Liver (tissue), 9 donors: ENCODE data around the gene SLC16A9. TPM values are rescaled to one million over a fixed set of nuclear protein-coding genes. Genes with fewer than 3 reads are reported as not detected.

Experiments
- DNase-seq: peaks from one replicate; pipeline ENCODE4 v3.0.0-alpha.2; 2017; ENCODE audit warnings: low spot score
- H3K27ac ChIP-seq, 2 donors: one replicate each; pipeline ENCODE4 v1.7.0; 2013; ENCODE audit warnings: inconsistent platforms in 2 of 2, low read length in 2 of 2, control low read depth in 1 of 2, low read depth in 1 of 2, mild to moderate bottlenecking in 1 of 2
- H3K27me3 ChIP-seq, 4 donors: one replicate each; pipeline versions ENCODE4 v1.6.1 to v1.7.0; 2013; ENCODE audit warnings: low read length in 3 of 4, inconsistent platforms in 1 of 4, mild to moderate bottlenecking in 1 of 4, moderate library complexity in 1 of 4; ENCODE audit not compliant: control insufficient read depth in 4 of 4, insufficient read depth in 4 of 4
- H3K36me3 ChIP-seq, 4 donors: one replicate each; pipeline versions ENCODE4 v1.6.1 to v1.7.0; 2013; ENCODE audit warnings: low read length in 3 of 4, mild to moderate bottlenecking in 3 of 4, low read depth in 1 of 4, moderate library complexity in 1 of 4; ENCODE audit not compliant: control insufficient read depth in 4 of 4, insufficient read depth in 3 of 4
- H3K4me1 ChIP-seq, 4 donors: one replicate each; pipeline versions ENCODE4 v1.6.1 to v1.7.0; 2013; ENCODE audit warnings: low read length in 3 of 4, mild to moderate bottlenecking in 3 of 4, moderate library complexity in 1 of 4; ENCODE audit not compliant: control insufficient read depth in 4 of 4, insufficient read depth in 4 of 4
- H3K4me3 ChIP-seq, 3 donors: one replicate each; pipeline versions ENCODE4 v1.6.1 to v1.7.0; 2013; ENCODE audit warnings: low read length in 3 of 3, control low read depth in 1 of 3, low read depth in 1 of 3, mild to moderate bottlenecking in 1 of 3
- H3K9ac ChIP-seq, 2 donors: one replicate each; pipeline ENCODE4 v1.7.0; 2013; ENCODE audit warnings: low read length in 2 of 2, mild to moderate bottlenecking in 2 of 2, moderate library complexity in 2 of 2, control low read depth in 1 of 2, low read depth in 1 of 2
- H3K9me3 ChIP-seq, 4 donors: one replicate each; pipeline versions ENCODE4 v1.6.1 to v1.7.0; 2013; ENCODE audit warnings: low read length in 3 of 4; ENCODE audit not compliant: control insufficient read depth in 4 of 4
- ATF3 ChIP-seq: IDR thresholded peaks from 2 replicates; pipeline ENCODE4 v1.6.1; 2016; ENCODE audit warnings: antibody characterized with exemption
- CTCF ChIP-seq: fragments of 150-350 bp; IDR thresholded peaks from 2 replicates; pipeline ENCODE4 v1.5.1; 2017; ENCODE audit warnings: improper control_type of control experiment, low read depth, low read length; ENCODE audit not compliant: missing input control
- EGR1 ChIP-seq, 2 donors: IDR thresholded peaks; 2 replicates each; pipeline ENCODE4 v1.6.1; 2016 to 2018; ENCODE audit warnings: antibody characterized with exemption in 2 of 2, low read depth in 2 of 2
- FOXA1 ChIP-seq: IDR thresholded peaks from 2 replicates; pipeline ENCODE4 v1.6.1; 2016; ENCODE audit warnings: antibody characterized with exemption
- FOXA2 ChIP-seq: IDR thresholded peaks from 2 replicates; pipeline ENCODE4 v1.6.1; 2016; ENCODE audit warnings: antibody characterized with exemption
- GABPA ChIP-seq, 2 donors: IDR thresholded peaks in 1 of 2; conservative IDR thresholded peaks in 1 of 2; 2 replicates each; pipeline ENCODE4 v1.6.1; 2016; ENCODE audit warnings: antibody characterized with exemption in 2 of 2, mild to moderate bottlenecking in 1 of 2, moderate library complexity in 1 of 2
- HNF4A ChIP-seq, 2 donors: conservative IDR thresholded peaks; 2 replicates each; pipeline ENCODE4 v1.6.1; 2016; ENCODE audit warnings: antibody characterized with exemption in 2 of 2, mild to moderate bottlenecking in 2 of 2
- HNF4G ChIP-seq: IDR thresholded peaks from 2 replicates; pipeline ENCODE4 v1.6.1; 2016; ENCODE audit warnings: antibody characterized with exemption
- JUND ChIP-seq, 2 donors: IDR thresholded peaks; 2 replicates each; pipeline ENCODE4 v1.6.1; 2016; ENCODE audit warnings: antibody characterized with exemption in 2 of 2
- MAX ChIP-seq: IDR thresholded peaks from 2 replicates; pipeline ENCODE4 v1.6.1; 2016; ENCODE audit warnings: antibody characterized with exemption
- NR2F2 ChIP-seq: IDR thresholded peaks from 2 replicates; pipeline ENCODE4 v1.6.1; 2016; ENCODE audit warnings: antibody characterized with exemption
- RXRA ChIP-seq, 2 donors: IDR thresholded peaks; 2 replicates each; pipeline ENCODE4 v1.6.1; 2017 to 2018; ENCODE audit warnings: antibody characterized with exemption in 2 of 2, mild to moderate bottlenecking in 1 of 2
- SP1 ChIP-seq: IDR thresholded peaks from 2 replicates; pipeline ENCODE4 v1.6.1; 2018; ENCODE audit warnings: antibody characterized with exemption, mild to moderate bottlenecking
- TAF1 ChIP-seq: conservative IDR thresholded peaks from 2 replicates; pipeline ENCODE4 v1.6.1; 2016; ENCODE audit warnings: antibody characterized with exemption, mild to moderate bottlenecking
- ZBTB33 ChIP-seq: IDR thresholded peaks from 2 replicates; pipeline ENCODE4 v1.6.1; 2016; ENCODE audit warnings: antibody characterized with exemption
- WGBS: extraction: QIAGEN DNeasy Blood & Tissue Kit; methylation state at CpG from one replicate; pipeline ENCODE4 v1.1.7; 2013; 5-methylcytosine and 5-hydroxymethylcytosine counted together
- polyA plus RNA-seq, 2 donors: library from polyadenylated mRNA; stranded (reverse) in 1 of 2; unstranded in 1 of 2; fragments of 200-250 nt in 1 of 2; fragments of >200 nt in 1 of 2; fragmentation: Nextera tagmentation in 1 of 2; extraction: Ambion mirVana in 1 of 2; gene quantifications; one replicate each; pipeline versions ENCODE4 v1.2.1 to v1.2.3, GENCODE V29; 2013 to 2015
- total RNA-seq, 2 donors: library from RNA; depleted of rRNA; stranded (reverse); fragments of >200 nt; gene quantifications; one replicate each; pipeline ENCODE4 v1.2.3, GENCODE V29; 2014
- donor health status: healthy.
- donor health status: healthy.
- donor health status: healthy.
- donor health status: healthy.
- donor health status: healthy.

The SLC16A9 gene
- total and polyA plus RNA-seq, 4 donors = 0.18 to 9.3 (median 0.59) TPM

- 73% methylated on average over 4 of the region's 4 CpGs for WGBS
These were observed 82.2 kb downstream of the SLC16A9 start for GRCh38 chr10:59627366-59628018.

GRCh38 chr10:59626523-59626869 is 83.2 kb downstream of the SLC16A9 start:
- no peak for TF ChIP-seq JUND (IDR thresholded peaks at IDR 0.05)
- TF ChIP-seq EGR1 (IDR thresholded peaks at IDR 0.05; ENCODE audit: low read depth in 2 of 2) = no peak
- no peak for TF ChIP-seq HNF4G
- no peak for TF ChIP-seq ZBTB33
- TF ChIP-seq RXRA (IDR thresholded peaks at IDR 0.05) = no peak
- no peak for TF ChIP-seq HNF4A (conservative IDR thresholded peaks at IDR 0.05)
- no peak for TF ChIP-seq TAF1
- TF ChIP-seq MAX = no peak
- no peak for TF ChIP-seq ATF3
- TF ChIP-seq FOXA1 = no peak
- TF ChIP-seq SP1 = no peak
- Histone ChIP-seq H3K27ac (no peak overlapping the region), H3K9ac (no peak overlapping the region), H3K27me3 (no peaks in the 10 kb centered on the region), H3K9me3 (no peaks in the 10 kb centered on the region), H3K4me3 (no peak overlapping the region), H3K36me3 (no peaks in the 10 kb centered on the region), H3K4me1 (peaks cover 0 to 8% (median 5%) of the 10 kb centered on the region in 4 donors)
- 36% methylated on average over 3 of the region's 3 CpGs for WGBS
- no peak for DNase-seq

More at GRCh38 chr10:59627366-59628018, 82.2 kb downstream of the SLC16A9 start:
- DNase-seq = no peak
- TF ChIP-seq FOXA2 (no peak), ATF3 (no peak), CTCF (no peak), GABPA (IDR thresholded peaks at IDR 0.05 in 1 of 2, conservative IDR thresholded peaks at IDR 0.05 in 1 of 2) (no peak), NR2F2 (no peak), MAX (no peak)
- Histone ChIP-seq H3K27me3 (no peaks in the 10 kb centered on the region), H3K9me3 (no peaks in the 10 kb centered on the region), H3K4me3 (no peak overlapping the region), H3K27ac (no peak overlapping the region), H3K9ac (no peak overlapping the region), H3K36me3 (no peaks in the 10 kb centered on the region), H3K4me1 (peaks cover 0 to 8% (median 5%) of the 10 kb centered on the region in 4 donors)
